Upper lobe of right lung (tissue), 1 donor: ENCODE measurements around the gene MARCHF7. TPM values are rescaled to one million over a fixed set of nuclear protein-coding genes. Genes with fewer than 3 reads are reported as not detected.

Source experiments
- ATAC-seq: fragments of 200-7000 bp; cut with Tn5 transposase; one replicate; pipeline ENCODE4 v1.9.1; 2020; ENCODE audit warnings: mild to moderate bottlenecking, moderate library complexity
- DNase-seq: peaks from one replicate; pipeline ENCODE4 v3.0.0-alpha.2; 2020
- H3K27ac ChIP-seq: fragments of 200-600 bp; one replicate; pipeline ENCODE4 v1.8.0; 2022
- H3K27me3 ChIP-seq: fragments of 200-600 bp; one replicate; pipeline ENCODE4 v1.8.0; 2022; ENCODE audit warnings: mild to moderate bottlenecking
- H3K36me3 ChIP-seq: fragments of 200-600 bp; one replicate; pipeline ENCODE4 v1.8.0; 2022
- H3K4me1 ChIP-seq: fragments of 200-600 bp; one replicate; pipeline ENCODE4 v1.8.0; 2022
- H3K4me3 ChIP-seq: fragments of 200-600 bp; one replicate; pipeline ENCODE4 v1.8.0; 2022; ENCODE audit warnings: mild to moderate bottlenecking
- H3K9me3 ChIP-seq: fragments of 200-600 bp; one replicate; pipeline ENCODE4 v1.8.0; 2022
- intact Hi-C: fragments of 100-400 bp; cut with DNase I; formaldehyde crosslinking; loops from one replicate; pipeline ENCODE4 v1.11.0; 2022
- total RNA-seq: library from RNA; stranded (reverse); fragmentation: NEBNext Ultra II Directional; extraction: Animal tissue kit (Norgen Biotek cat#: 25700); gene quantifications from one replicate; pipeline ENCODE4 v1.2.1, GENCODE V29; 2021
- TF ChIP-seq, protein P1 (sequence below): fragments of 200-600 bp; IDR thresholded peaks from one replicate; pipeline ENCODE4 v1.8.0; 2022; ENCODE audit warnings: antibody characterized with exemption
- donor health status: DM: no; HTN: yes; CAD: no; lungs with severe emphysema.

The MARCHF7 gene
- total RNA-seq, 1 donor from 2014 or later: 83.2 TPM

GRCh38 chr2:159748089-159748488 lies 35.8 kb downstream of the MARCHF7 start:
- H3K4me3 ChIP-seq: no peak overlapping the region
- H3K36me3 ChIP-seq: peaks cover 89% of the 10 kb centered on the region
- intact Hi-C loops: no loop called here
- DNase-seq (no peak), ATAC-seq (no peak)
- no peaks in the 10 kb centered on the region for H3K9me3 ChIP-seq
- TF ChIP-seq, protein P1, sequence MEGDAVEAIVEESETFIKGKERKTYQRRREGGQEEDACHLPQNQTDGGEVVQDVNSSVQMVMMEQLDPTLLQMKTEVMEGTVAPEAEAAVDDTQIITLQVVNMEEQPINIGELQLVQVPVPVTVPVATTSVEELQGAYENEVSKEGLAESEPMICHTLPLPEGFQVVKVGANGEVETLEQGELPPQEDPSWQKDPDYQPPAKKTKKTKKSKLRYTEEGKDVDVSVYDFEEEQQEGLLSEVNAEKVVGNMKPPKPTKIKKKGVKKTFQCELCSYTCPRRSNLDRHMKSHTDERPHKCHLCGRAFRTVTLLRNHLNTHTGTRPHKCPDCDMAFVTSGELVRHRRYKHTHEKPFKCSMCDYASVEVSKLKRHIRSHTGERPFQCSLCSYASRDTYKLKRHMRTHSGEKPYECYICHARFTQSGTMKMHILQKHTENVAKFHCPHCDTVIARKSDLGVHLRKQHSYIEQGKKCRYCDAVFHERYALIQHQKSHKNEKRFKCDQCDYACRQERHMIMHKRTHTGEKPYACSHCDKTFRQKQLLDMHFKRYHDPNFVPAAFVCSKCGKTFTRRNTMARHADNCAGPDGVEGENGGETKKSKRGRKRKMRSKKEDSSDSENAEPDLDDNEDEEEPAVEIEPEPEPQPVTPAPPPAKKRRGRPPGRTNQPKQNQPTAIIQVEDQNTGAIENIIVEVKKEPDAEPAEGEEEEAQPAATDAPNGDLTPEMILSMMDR: no peak
- H3K27ac ChIP-seq: no peak overlapping the region
- H3K4me1 ChIP-seq: no peaks in the 10 kb centered on the region
- H3K27me3 ChIP-seq: no peaks in the 10 kb centered on the region

DNA sequence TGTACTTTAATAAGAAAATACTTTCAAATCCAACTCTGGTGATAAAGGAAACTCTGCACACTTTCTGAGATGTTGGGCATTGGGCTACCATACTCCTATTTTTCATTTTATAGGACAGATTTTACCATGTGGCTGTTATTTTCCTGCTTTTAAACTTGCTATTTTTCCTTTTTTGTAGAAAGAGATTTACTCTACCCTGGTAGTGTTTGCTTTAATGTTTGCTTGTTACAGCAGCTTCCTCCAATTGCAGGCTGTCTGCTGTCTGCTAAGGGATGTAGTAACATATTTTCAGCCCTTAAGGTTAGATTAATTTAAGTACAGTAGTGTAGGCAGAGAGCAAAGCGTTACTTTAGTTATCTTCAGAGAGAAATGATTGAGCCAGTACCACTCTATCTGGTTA lies 38.6 kb downstream of the MARCHF7 start:
- Histone ChIP-seq H3K27ac (no peak overlapping the region), H3K27me3 (no peaks in the 10 kb centered on the region), H3K4me1 (peaks cover 9% of the 10 kb centered on the region), H3K4me3 (no peak overlapping the region), H3K36me3 (peaks cover 77% of the 10 kb centered on the region), H3K9me3 (no peaks in the 10 kb centered on the region)
- DNase-seq (no peak), ATAC-seq (no peak)
- TF ChIP-seq, protein P1: no peak
- intact Hi-C loops: no loop called here

DNA sequence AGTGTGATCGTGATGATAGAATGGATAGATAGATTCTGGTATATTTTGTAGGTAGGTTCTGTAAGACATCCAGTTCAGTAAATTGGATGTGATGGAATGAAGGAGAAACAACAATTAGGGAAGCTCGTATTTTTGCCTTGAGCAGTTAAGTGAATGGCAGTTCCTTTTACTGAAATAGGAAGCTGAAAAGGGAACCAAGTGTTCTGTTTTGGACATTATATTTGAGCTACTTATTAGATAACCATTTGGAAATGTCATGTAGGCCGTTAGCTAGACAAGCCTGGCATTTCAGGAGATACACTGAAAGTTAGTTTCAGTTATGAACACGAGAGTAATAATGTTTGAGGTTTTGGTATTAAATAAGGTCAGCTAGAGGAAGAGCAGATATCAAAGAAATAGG lies 41.5 kb downstream of the MARCHF7 start:
- Histone ChIP-seq H3K4me1 (peaks cover 19% of the 10 kb centered on the region), H3K27ac (no peak overlapping the region), H3K4me3 (no peak overlapping the region), H3K36me3 (peaks cover 66% of the 10 kb centered on the region), H3K9me3 (no peaks in the 10 kb centered on the region), H3K27me3 (no peaks in the 10 kb centered on the region)
- TF ChIP-seq, protein P1: no peak
- intact Hi-C loops: no loop called here
- peak; percentile 79 for ATAC-seq
- DNase-seq: no peak

GRCh38 chr2:159755014-159755413 lies 42.7 kb downstream of the MARCHF7 start:
- DNase-seq (no peak), ATAC-seq (no peak)
- Histone ChIP-seq H3K9me3 (no peaks in the 10 kb centered on the region), H3K4me1 (peaks cover 22% of the 10 kb centered on the region), H3K4me3 (no peak overlapping the region), H3K36me3 (peaks cover 66% of the 10 kb centered on the region), H3K27me3 (no peaks in the 10 kb centered on the region), H3K27ac (no peak overlapping the region)
- intact Hi-C loops: no loop called here
- TF ChIP-seq, protein P1: no peak

DNA sequence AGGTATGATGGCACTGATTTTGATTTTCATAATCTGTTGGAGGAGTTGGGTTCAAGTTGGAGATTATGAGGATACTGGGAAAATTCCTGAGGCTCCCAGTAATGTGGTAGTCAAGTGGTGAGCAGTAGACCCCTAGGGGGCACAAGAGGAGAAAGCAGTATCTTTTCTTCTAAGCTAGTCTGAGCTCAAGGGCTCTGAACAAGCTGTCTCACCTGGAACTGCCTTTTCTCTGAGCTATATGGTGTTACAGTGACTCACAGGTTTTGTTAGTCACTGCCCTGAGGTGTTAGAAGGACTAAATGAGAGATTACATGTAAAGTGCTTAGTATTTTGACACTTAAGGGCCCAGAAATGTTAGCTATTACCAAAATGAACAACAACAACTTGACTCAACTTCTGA lies 43.5 kb downstream of the MARCHF7 start:
- intact Hi-C loops: no loop called here
- Histone ChIP-seq H3K4me1 (peaks cover 22% of the 10 kb centered on the region), H3K36me3 (peaks cover 68% of the 10 kb centered on the region), H3K4me3 (no peak overlapping the region), H3K9me3 (no peaks in the 10 kb centered on the region), H3K27ac (no peak overlapping the region), H3K27me3 (no peaks in the 10 kb centered on the region)
- TF ChIP-seq, protein P1: no peak
- ATAC-seq: peak; percentile 40
- DNase-seq: no peak

- H3K36me3 ChIP-seq: peaks cover 71% of the 10 kb centered on the region
- intact Hi-C loops: no loop called here
Measured at GRCh38 chr2:159758239-159758638, 45.9 kb downstream of the MARCHF7 start.

More at GRCh38 chr2:159758239-159758638, 45.9 kb downstream of the MARCHF7 start:
- DNase-seq (no peak), ATAC-seq (no peak)
- TF ChIP-seq, protein P1: no peak
- no peak overlapping the region for H3K27ac ChIP-seq
- no peak overlapping the region for H3K4me3 ChIP-seq
- no peaks in the 10 kb centered on the region for H3K27me3 ChIP-seq
- H3K4me1 ChIP-seq: peaks cover 22% of the 10 kb centered on the region
- no peaks in the 10 kb centered on the region for H3K9me3 ChIP-seq
